ENCODE results near the gene ADGRF1. TPM values are rescaled to one million over a fixed set of nuclear protein-coding genes. Genes with fewer than 3 reads are reported as not detected.

Gene ADGRF1
- total RNA-seq, 4 donors from 2014 or later = 0.64 to 1.2 TPM; not detected in 2

DNA sequence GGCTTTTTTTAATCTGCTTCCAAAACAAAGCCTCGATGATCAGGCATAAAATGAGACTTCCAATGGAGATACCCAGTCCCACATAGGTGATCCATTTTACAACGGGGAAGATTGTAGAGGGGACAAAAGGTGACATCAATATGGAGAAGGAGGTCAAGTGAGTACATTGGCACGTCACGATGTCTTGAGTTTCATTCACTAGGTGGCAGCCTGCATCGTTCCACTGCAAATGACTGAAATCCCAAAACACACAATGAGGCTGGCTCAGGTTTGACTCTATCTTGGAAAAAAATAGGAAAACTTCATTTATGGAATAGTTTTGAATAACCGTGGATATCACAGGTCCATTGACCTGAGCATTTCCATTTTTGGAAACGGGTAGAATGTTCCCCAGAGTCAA, 32.5 kb downstream of the ADGRF1 start:
- WGBS, 2 donors (ENCODE audit: low coverage in 1 of 2) = 80 to 81% methylated on average over 7 of the region's 7 CpGs
- Histone ChIP-seq H3K4me3 (no peak overlapping the region), H3K9me3 (no peaks in the 10 kb centered on the region), H3K4me1 (no peaks in the 10 kb centered on the region), H3K27me3 (no peaks in the 10 kb centered on the region), H3K27ac (no peak overlapping the region), H3K36me3 (no peaks in the 10 kb centered on the region)
- intact Hi-C loops (cut with DNase I; ENCODE audit: low total_unique reads) = no loop called here
- in situ Hi-C loops (cut with MboI; ENCODE audit: low pct_ligation_motif_present in 1 of 4, low pct_unique_long_range_greater_than_20kb in 1 of 4, low sequenced_read_pairs in 3 of 4) = no loop called here
- DNase-seq = no peak
- TF ChIP-seq POLR2A (IDR thresholded peaks at IDR 0.05) (no peak), POLR2AphosphoS5 (IDR thresholded peaks at IDR 0.05) (no peak), EP300 (IDR thresholded peaks at IDR 0.05; ENCODE audit: low read depth) (no peak), CTCF (IDR thresholded peaks at IDR 0.05) (no peak)

GRCh38 chr6:47008397-47008763, 33.8 kb downstream of the ADGRF1 start:
- in situ Hi-C loops (cut with MboI; ENCODE audit: low pct_ligation_motif_present in 1 of 4, low pct_unique_long_range_greater_than_20kb in 1 of 4, low sequenced_read_pairs in 3 of 4) = no loop called here
- H3K27me3 ChIP-seq = no peaks in the 10 kb centered on the region
- intact Hi-C loops (cut with DNase I; ENCODE audit: low total_unique reads) = no loop called here
- no peaks in the 10 kb centered on the region for H3K9me3 ChIP-seq
- H3K27ac ChIP-seq = no peak overlapping the region
- TF ChIP-seq POLR2A (IDR thresholded peaks at IDR 0.05) = no peak
- TF ChIP-seq POLR2AphosphoS5 (IDR thresholded peaks at IDR 0.05) = no peak
- TF ChIP-seq CTCF (IDR thresholded peaks at IDR 0.05) = no peak
- TF ChIP-seq EP300 (IDR thresholded peaks at IDR 0.05; ENCODE audit: low read depth) = no peak
- H3K36me3 ChIP-seq = no peaks in the 10 kb centered on the region
- H3K4me1 ChIP-seq = no peaks in the 10 kb centered on the region
- 91 to 95% methylated on average over 2 to 3 of the region's 3 CpGs for WGBS, 2 donors (ENCODE audit: low coverage in 1 of 2)
- H3K4me3 ChIP-seq = no peak overlapping the region
- no peak for DNase-seq

DNA sequence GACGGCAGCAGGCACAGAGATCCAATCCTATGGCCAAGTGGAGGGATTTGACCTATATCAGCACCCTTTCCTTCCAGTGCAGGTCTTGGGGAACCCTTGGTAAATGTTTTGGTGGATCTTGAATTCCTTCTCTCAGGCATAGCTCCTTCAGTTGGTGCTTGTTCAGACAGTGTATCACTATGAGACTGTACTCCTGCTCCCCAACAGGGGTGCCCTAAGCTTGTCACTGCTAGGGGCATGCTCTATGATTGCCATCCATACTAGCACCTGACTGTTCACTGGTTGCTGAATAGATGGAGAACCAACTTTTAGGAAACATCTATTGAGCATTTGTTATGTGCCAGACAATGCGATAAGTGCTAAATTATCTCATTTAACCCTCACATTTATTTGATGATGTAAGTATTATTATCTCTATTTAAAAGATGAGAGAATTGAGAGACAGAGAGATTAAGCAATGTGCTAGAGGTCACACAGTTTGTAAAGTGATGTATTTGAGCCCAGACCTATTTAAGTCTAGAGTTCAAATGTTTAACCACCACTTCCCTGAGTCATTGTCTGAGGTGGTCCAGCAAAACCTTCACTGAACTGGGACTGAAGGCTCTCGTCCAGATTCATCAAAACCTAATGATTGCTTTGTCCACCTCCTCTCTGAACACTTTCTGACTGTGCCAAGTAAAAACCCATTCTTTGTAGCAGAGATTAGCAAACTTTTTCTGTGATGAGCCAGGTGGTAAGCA, 34.3 kb downstream of the ADGRF1 start:
- no peaks in the 10 kb centered on the region for H3K36me3 ChIP-seq
- intact Hi-C loops (cut with DNase I; ENCODE audit: low total_unique reads) (no loop called here), in situ Hi-C loops (cut with MboI; ENCODE audit: low pct_ligation_motif_present in 1 of 4, low pct_unique_long_range_greater_than_20kb in 1 of 4, low sequenced_read_pairs in 3 of 4) (no loop called here)
- no peak overlapping the region for H3K4me3 ChIP-seq
- no peaks in the 10 kb centered on the region for H3K4me1 ChIP-seq
- DNase-seq = no peak
- 76 to 91% methylated on average over 3 of the region's 3 CpGs for WGBS, 2 donors (ENCODE audit: low coverage in 1 of 2)
- no peaks in the 10 kb centered on the region for H3K27me3 ChIP-seq
- H3K9me3 ChIP-seq = no peaks in the 10 kb centered on the region
- no peak overlapping the region for H3K27ac ChIP-seq
- TF ChIP-seq POLR2A (IDR thresholded peaks at IDR 0.05) (no peak), EP300 (IDR thresholded peaks at IDR 0.05; ENCODE audit: low read depth) (no peak), CTCF (IDR thresholded peaks at IDR 0.05) (no peak), POLR2AphosphoS5 (IDR thresholded peaks at IDR 0.05) (no peak)

DNA sequence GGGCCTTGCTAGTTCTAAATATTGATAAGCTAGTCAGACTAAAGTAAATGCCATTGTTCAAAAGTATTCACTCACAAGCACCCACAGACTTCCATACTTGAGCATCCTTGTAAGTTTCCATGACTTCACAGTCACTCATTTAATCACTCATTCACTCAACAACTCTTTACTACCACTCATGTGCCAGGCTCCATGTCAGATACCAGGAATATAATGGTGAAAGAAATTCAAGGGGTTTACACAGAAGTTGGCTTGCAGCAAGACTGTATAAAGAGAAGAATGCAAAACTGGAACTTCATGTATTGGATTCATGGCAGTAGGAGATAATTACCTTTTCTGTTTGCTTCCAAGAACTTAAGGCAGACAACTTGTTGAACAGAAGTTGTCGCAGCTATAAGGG, 36.6 kb downstream of the ADGRF1 start:
- in situ Hi-C loops (cut with MboI; ENCODE audit: low pct_ligation_motif_present in 1 of 4, low pct_unique_long_range_greater_than_20kb in 1 of 4, low sequenced_read_pairs in 3 of 4) = no loop called here

More for the DNA sequence above, 36.6 kb downstream of the ADGRF1 start:
- no peak overlapping the region for H3K4me3 ChIP-seq
- H3K4me1 ChIP-seq = no peaks in the 10 kb centered on the region
- no peak for TF ChIP-seq CTCF (IDR thresholded peaks at IDR 0.05)
- no peak for TF ChIP-seq EP300 (IDR thresholded peaks at IDR 0.05; ENCODE audit: low read depth)
- no peak for TF ChIP-seq POLR2A (IDR thresholded peaks at IDR 0.05)
- TF ChIP-seq POLR2AphosphoS5 (IDR thresholded peaks at IDR 0.05) = no peak
- intact Hi-C loops (cut with DNase I; ENCODE audit: low total_unique reads) = no loop called here
- WGBS, 2 donors (ENCODE audit: low coverage in 1 of 2) = 80 to 97% methylated on average over 1 of the region's 1 CpG
- no peaks in the 10 kb centered on the region for H3K27me3 ChIP-seq
- no peak for DNase-seq
- H3K27ac ChIP-seq = no peak overlapping the region
- H3K36me3 ChIP-seq = no peaks in the 10 kb centered on the region
- H3K9me3 ChIP-seq = no peaks in the 10 kb centered on the region

All from transverse colon (tissue), 4 donors.